ENCODE data around the gene GTF2H3. TPM values are rescaled to one million over a fixed set of nuclear protein-coding genes. Genes with fewer than 3 reads are reported as not detected.
A peak's percentile ranks its signal among the peaks of the same experiment; 100 is the strongest.

Gene GTF2H3
- total and polyA plus RNA-seq, 9 of the 15 experiments (the other 6 are each of a cell fraction or from before 2014, with no cell fraction given): 22.7 to 99.7 (median 49.6) TPM

DNA sequence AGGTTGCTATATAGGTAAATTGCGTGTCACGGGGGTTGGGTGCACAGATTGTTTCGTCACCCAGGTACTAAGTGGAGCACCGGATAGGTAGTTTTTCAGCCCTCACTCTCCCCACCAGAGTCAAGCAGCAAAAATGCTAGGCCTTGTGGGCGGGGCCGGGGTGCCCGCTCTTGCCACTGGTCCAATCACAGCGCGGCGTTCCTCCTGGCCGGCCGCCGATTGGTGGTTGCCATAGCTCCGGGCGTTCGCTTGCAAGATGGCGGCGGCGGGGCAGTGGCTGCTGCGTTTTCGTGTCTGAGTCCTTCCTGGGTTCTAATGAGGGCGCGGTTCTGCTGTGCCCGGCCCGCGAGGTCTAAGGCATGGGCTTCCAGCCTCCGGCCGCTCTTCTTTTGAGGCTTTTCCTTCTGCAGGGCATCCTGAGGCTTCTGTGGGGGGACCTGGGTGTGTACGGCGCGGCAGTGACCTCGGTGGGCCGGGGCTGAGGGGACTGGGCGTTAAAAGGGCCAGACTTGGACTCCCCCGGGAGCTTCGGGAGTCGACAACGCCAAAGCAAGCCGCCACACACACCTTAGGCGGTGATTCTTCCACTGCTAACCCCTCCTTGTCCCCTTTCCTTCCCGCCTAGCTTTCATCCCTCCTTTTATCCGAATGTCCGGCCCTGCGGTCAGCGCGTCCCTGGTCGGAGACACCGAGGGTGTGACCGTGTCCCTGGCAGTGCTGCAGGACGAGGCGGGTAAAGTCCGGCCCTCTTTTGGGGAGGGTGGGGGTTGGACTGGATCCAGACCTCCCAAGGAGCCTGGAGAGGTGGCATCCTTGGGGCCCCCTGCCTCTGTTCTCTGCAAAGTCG is 37.5 kb downstream of the GTF2H3 start, which contains the start of gene TCTN2 (continued):
- TF ChIP-seq, protein P1, sequence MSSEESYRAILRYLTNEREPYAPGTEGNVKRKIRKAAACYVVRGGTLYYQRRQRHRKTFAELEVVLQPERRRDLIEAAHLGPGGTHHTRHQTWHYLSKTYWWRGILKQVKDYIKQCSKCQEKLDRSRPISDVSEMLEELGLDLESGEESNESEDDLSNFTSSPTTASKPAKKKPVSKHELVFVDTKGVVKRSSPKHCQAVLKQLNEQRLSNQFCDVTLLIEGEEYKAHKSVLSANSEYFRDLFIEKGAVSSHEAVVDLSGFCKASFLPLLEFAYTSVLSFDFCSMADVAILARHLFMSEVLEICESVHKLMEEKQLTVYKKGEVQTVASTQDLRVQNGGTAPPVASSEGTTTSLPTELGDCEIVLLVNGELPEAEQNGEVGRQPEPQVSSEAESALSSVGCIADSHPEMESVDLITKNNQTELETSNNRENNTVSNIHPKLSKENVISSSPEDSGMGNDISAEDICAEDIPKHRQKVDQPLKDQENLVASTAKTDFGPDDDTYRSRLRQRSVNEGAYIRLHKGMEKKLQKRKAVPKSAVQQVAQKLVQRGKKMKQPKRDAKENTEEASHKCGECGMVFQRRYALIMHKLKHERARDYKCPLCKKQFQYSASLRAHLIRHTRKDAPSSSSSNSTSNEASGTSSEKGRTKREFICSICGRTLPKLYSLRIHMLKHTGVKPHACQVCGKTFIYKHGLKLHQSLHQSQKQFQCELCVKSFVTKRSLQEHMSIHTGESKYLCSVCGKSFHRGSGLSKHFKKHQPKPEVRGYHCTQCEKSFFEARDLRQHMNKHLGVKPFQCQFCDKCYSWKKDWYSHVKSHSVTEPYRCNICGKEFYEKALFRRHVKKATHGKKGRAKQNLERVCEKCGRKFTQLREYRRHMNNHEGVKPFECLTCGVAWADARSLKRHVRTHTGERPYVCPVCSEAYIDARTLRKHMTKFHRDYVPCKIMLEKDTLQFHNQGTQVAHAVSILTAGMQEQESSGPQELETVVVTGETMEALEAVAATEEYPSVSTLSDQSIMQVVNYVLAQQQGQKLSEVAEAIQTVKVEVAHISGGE (CRISPR knock-in tag; IDR thresholded peaks at IDR 0.05): no peak
- TF ChIP-seq, protein P2, sequence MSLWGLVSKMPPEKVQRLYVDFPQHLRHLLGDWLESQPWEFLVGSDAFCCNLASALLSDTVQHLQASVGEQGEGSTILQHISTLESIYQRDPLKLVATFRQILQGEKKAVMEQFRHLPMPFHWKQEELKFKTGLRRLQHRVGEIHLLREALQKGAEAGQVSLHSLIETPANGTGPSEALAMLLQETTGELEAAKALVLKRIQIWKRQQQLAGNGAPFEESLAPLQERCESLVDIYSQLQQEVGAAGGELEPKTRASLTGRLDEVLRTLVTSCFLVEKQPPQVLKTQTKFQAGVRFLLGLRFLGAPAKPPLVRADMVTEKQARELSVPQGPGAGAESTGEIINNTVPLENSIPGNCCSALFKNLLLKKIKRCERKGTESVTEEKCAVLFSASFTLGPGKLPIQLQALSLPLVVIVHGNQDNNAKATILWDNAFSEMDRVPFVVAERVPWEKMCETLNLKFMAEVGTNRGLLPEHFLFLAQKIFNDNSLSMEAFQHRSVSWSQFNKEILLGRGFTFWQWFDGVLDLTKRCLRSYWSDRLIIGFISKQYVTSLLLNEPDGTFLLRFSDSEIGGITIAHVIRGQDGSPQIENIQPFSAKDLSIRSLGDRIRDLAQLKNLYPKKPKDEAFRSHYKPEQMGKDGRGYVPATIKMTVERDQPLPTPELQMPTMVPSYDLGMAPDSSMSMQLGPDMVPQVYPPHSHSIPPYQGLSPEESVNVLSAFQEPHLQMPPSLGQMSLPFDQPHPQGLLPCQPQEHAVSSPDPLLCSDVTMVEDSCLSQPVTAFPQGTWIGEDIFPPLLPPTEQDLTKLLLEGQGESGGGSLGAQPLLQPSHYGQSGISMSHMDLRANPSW (CRISPR knock-in tag; IDR thresholded peaks at IDR 0.05): no peak
- TF ChIP-seq ZNF512 (tag; IDR thresholded peaks at IDR 0.05) (no peak), CHD2 (IDR thresholded peaks at IDR 0.05; ENCODE audit: low read depth, low read length) (0 out of 2 replicates have a peak, but pooled peaks have one; percentile 39), DIDO1 (tag; IDR thresholded peaks at IDR 0.05; ENCODE audit: low read depth) (peak; percentile 51; the same call in 1 of the 2 replicates), SREBF1 (IDR thresholded peaks at IDR 0.05; ENCODE audit: borderline replicate concordance, low read depth, low read length) (no peak), ZNF717 (CRISPR knock-in tag; IDR thresholded peaks at IDR 0.05) (no peak), ZNF408 (CRISPR knock-in tag; IDR thresholded peaks at IDR 0.05; ENCODE audit: low read depth) (no peak), BCL6 (CRISPR knock-in tag; IDR thresholded peaks at IDR 0.05) (no peak), POLR2G (IDR thresholded peaks at IDR 0.05; ENCODE audit: low read depth, low read length) (peak; percentile 65; the same call in 1 of the 2 replicates), TFAM (CRISPR knock-in tag; conservative IDR thresholded peaks at IDR 0.05) (no peak), TBP (optimal IDR thresholded peaks at IDR 0.05; ENCODE audit: low read depth, low read length) (no peak), BRCA1 (IDR thresholded peaks at IDR 0.05) (no peak), BRCA1 (CRISPR knock-in tag; IDR thresholded peaks at IDR 0.05) (no peak), ZKSCAN1 (IDR thresholded peaks at IDR 0.05; ENCODE audit: low read depth, low read length) (peak; percentile 92), CHAMP1 (IDR thresholded peaks at IDR 0.05) (no peak), POLR2AphosphoS5 (IDR thresholded peaks at IDR 0.05; ENCODE audit: control insufficient read depth, insufficient read depth, low read depth, low read length) (no peak)

All from K562 (cell line).